ENCODE measurements around the gene PRRT2. TPM values are rescaled to one million over a fixed set of nuclear protein-coding genes. Genes with fewer than 3 reads are reported as not detected.

The PRRT2 gene
- 9.7 TPM for total RNA-seq (2021; ENCODE audit: unreplicated experiment)
- polyA plus RNA-seq (2012; ENCODE audit: insufficient read length): 7.7 TPM
- percentile 57 among the genes with signal in this experiment for Bru-seq, nascent RNA
- percentile 71 among the genes with signal in this experiment for BruChase-seq, experiment 1, labeled RNA remaining after a 2-hour chase
- percentile 83 among the genes with signal in this experiment for BruChase-seq, experiment 2, labeled RNA remaining after a 6-hour chase
- long read RNA-seq, partial matches to known transcripts: 0 of 7 reads
- long read RNA-seq, other reads (novel, unspliced or antisense): 7 of 7 reads

GRCh38 chr16:29811896-29812665 is at the start of gene PRRT2:
PRRT2 (plus strand) TSS chr16:29812193; CDS start chr16:29813055, 862 bp downstream.
- peak within 1 kb of the TSS; percentile 83 to 89 for H3K4me3 ChIP-seq (ENCODE audit: low read depth in 2 of 2, low read length in 2 of 2)
- H3K4me1 ChIP-seq (ENCODE audit: control insufficient read depth, insufficient read depth, low read length): peaks cover 36% of the 10 kb centered on the region
- TF ChIP-seq TCF7L2 (IDR thresholded peaks at IDR 0.05; ENCODE audit: low read depth, low read length): no peak
- no peak for TF ChIP-seq SIN3A (IDR thresholded peaks at IDR 0.05; ENCODE audit: borderline replicate concordance, insufficient read depth, low read depth, low read length)
- TF ChIP-seq REST (IDR thresholded peaks at IDR 0.05; ENCODE audit: insufficient read depth in 1 of 2, low read depth in 2 of 2, low read length in 1 of 2): no peak
- TF ChIP-seq, protein P1, sequence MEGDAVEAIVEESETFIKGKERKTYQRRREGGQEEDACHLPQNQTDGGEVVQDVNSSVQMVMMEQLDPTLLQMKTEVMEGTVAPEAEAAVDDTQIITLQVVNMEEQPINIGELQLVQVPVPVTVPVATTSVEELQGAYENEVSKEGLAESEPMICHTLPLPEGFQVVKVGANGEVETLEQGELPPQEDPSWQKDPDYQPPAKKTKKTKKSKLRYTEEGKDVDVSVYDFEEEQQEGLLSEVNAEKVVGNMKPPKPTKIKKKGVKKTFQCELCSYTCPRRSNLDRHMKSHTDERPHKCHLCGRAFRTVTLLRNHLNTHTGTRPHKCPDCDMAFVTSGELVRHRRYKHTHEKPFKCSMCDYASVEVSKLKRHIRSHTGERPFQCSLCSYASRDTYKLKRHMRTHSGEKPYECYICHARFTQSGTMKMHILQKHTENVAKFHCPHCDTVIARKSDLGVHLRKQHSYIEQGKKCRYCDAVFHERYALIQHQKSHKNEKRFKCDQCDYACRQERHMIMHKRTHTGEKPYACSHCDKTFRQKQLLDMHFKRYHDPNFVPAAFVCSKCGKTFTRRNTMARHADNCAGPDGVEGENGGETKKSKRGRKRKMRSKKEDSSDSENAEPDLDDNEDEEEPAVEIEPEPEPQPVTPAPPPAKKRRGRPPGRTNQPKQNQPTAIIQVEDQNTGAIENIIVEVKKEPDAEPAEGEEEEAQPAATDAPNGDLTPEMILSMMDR (IDR thresholded peaks at IDR 0.05): no peak
- no peak for TF ChIP-seq POLR2AphosphoS5 (IDR thresholded peaks at IDR 0.05; ENCODE audit: low read depth, low read length)
- DNase-seq (ENCODE audit: low read depth, low spot score) (no peak), ATAC-seq (peak; percentile 2)
- ChIA-PET POLR2A (interaction anchor here (0.6 to 0.8 kb wide), 2 partner anchors 9 to 120 kb away, joined by 4 read pairs; no protein-coding TSS in a partner anchor), CTCF (interaction anchor here (0.5 to 0.6 kb wide), 2 partner anchors 23 to 27 kb away, joined by 4 to 5 read pairs; no protein-coding TSS in a partner anchor)
- in situ Hi-C loops (cut with HindIII; ENCODE audit: low pct_unique_long_range_greater_than_20kb, low sequenced_read_pairs) (no loop called here), intact Hi-C loops (cut with micrococcal nuclease; ENCODE audit: unreplicated experiment) (loop anchor here (10.0 kb wide), 1 partner anchor 117 kb away; no protein-coding TSS in a partner anchor)
- BruUV-seq (replicated peaks): no TSS peak
- no peaks in the 10 kb centered on the region for H3K27me3 ChIP-seq (ENCODE audit: control insufficient read depth, insufficient read depth, low read length)
- H3K36me3 ChIP-seq (ENCODE audit: control insufficient read depth, insufficient read depth, low read length): peaks cover 5% of the 10 kb centered on the region; the same call in 1 of the 2 replicates
- peak within 1 kb of the TSS; percentile 83 for H3K27ac ChIP-seq (ENCODE audit: low read length)
- no peaks in the 10 kb centered on the region for H3K9me3 ChIP-seq (ENCODE audit: control insufficient read depth, insufficient read depth, low read depth, low read length)

DNA sequence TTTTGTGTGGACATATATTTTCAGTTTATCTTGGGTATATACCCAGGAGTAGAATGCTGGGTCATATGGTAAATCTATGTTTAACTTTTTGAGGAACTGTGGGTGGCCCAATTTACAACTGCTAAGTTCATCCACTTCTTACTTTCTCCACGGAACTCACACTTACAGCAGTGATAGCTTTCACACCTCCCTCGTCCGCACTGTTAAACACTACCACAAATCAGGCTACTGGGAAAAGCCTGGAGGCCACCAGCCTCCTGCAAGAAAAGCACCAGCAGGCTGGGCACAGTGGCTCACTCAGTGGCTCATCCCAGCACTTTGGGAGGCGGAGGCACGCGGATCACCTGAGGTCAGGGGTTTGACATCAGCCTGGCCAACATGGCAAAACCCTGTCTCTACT is 48.7 kb upstream of the PRRT2 start:
- no peak for ATAC-seq

More for the DNA sequence above, 48.7 kb upstream of the PRRT2 start:
- Histone ChIP-seq H3K4me3 (ENCODE audit: low read depth in 2 of 2, low read length in 2 of 2) (no peak overlapping the region), H3K36me3 (ENCODE audit: control insufficient read depth, insufficient read depth, low read length) (no peaks in the 10 kb centered on the region), H3K27me3 (ENCODE audit: control insufficient read depth, insufficient read depth, low read length) (no peaks in the 10 kb centered on the region), H3K9me3 (ENCODE audit: control insufficient read depth, insufficient read depth, low read depth, low read length) (no peaks in the 10 kb centered on the region), H3K27ac (ENCODE audit: low read length) (no peak overlapping the region), H3K4me1 (ENCODE audit: control insufficient read depth, insufficient read depth, low read length) (no peaks in the 10 kb centered on the region)
- BruUV-seq (replicated peaks): no TSS peak
- in situ Hi-C loops (cut with HindIII; ENCODE audit: low pct_unique_long_range_greater_than_20kb, low sequenced_read_pairs): no loop called here
- intact Hi-C loops (cut with micrococcal nuclease; ENCODE audit: unreplicated experiment): no loop called here
- ChIA-PET POLR2A (no interaction called here), CTCF (no interaction called here)
- TF ChIP-seq TCF7L2 (IDR thresholded peaks at IDR 0.05; ENCODE audit: low read depth, low read length) (no peak), POLR2AphosphoS5 (IDR thresholded peaks at IDR 0.05; ENCODE audit: low read depth, low read length) (no peak), SIN3A (IDR thresholded peaks at IDR 0.05; ENCODE audit: borderline replicate concordance, insufficient read depth, low read depth, low read length) (no peak), REST (IDR thresholded peaks at IDR 0.05; ENCODE audit: insufficient read depth in 1 of 2, low read depth in 2 of 2, low read length in 1 of 2) (no peak)
- TF ChIP-seq, protein P1 (IDR thresholded peaks at IDR 0.05): no peak
- no peak for DNase-seq (ENCODE audit: low read depth, low spot score)

All from Panc1 (cell line).